HCT116 (cell line): ENCODE data around the gene TRPC6.

ENCODE experiments used
- CBX3 ChIP-seq: IDR thresholded peaks from 2 replicates; pipeline ENCODE4 v1.6.1; 2012; ENCODE audit warnings: low read depth
- CEBPB ChIP-seq: IDR thresholded peaks from 2 replicates; pipeline ENCODE4 v1.6.1; 2012; ENCODE audit warnings: low read depth
- CTCF ChIP-seq, 3 experiments: fragments of 200-600 bp in 1 of 3; sonication (generic) in 1 of 3; IDR thresholded peaks in 2 of 3; conservative IDR thresholded peaks in 1 of 3; 2 replicates each; pipeline ENCODE4 v1.5.1; 2012 to 2017; ENCODE audit warnings: low read depth in 2 of 3, low read length in 2 of 3, antibody characterized with exemption in 1 of 3, borderline replicate concordance in 1 of 3, control low read depth in 1 of 3, mild to moderate bottlenecking in 1 of 3, mixed read lengths in 1 of 3, mixed run types in 1 of 3, moderate library complexity in 1 of 3; ENCODE audit not compliant: insufficient read depth in 1 of 3
- EGR1 ChIP-seq: IDR thresholded peaks from 2 replicates; pipeline ENCODE4 v1.6.1; 2012; ENCODE audit warnings: low read depth
- ELF1 ChIP-seq: IDR thresholded peaks from 2 replicates; pipeline ENCODE4 v1.6.1; 2012; ENCODE audit warnings: low read depth, borderline replicate concordance
- EZH2 ChIP-seq: fragments of 200-600 bp; sonication (generic); IDR thresholded peaks from 2 replicates; pipeline ENCODE4 v1.6.1; 2017; ENCODE audit warnings: antibody characterized with exemption, mixed run types
- FOSL1 ChIP-seq: IDR thresholded peaks from 2 replicates; pipeline ENCODE4 v1.6.1; 2012; ENCODE audit warnings: low read depth
- MAX ChIP-seq: IDR thresholded peaks from 2 replicates; pipeline ENCODE4 v1.6.1; 2012
- POLR2A ChIP-seq: IDR thresholded peaks from 2 replicates; pipeline ENCODE4 v1.7.0; 2011; ENCODE audit warnings: borderline replicate concordance; ENCODE audit not compliant: insufficient read depth, insufficient read length; ENCODE audit errors: extremely low read depth
- POLR2AphosphoS5 ChIP-seq: IDR thresholded peaks from 2 replicates; pipeline ENCODE4 v1.6.1; 2011; ENCODE audit warnings: mild to moderate bottlenecking, low read depth, low read length, moderate library complexity
- RAD21 ChIP-seq: IDR thresholded peaks from 2 replicates; pipeline ENCODE4 v1.6.1; 2012; ENCODE audit warnings: low read depth, mild to moderate bottlenecking
- SP1 ChIP-seq: IDR thresholded peaks from 2 replicates; pipeline ENCODE4 v1.6.1; 2012; ENCODE audit warnings: low read depth
- ZNF274 ChIP-seq: fragments of 200-500 bp; sonication (Bioruptor generic); IDR thresholded peaks from 2 replicates; pipeline ENCODE4 v1.6.1; 2014; ENCODE audit warnings: mild to moderate bottlenecking, low read depth, low read length, inconsistent platforms
- TF ChIP-seq, protein P1 (sequence below): IDR thresholded peaks from 2 replicates; pipeline ENCODE4 v1.6.1; 2011; ENCODE audit warnings: mild to moderate bottlenecking, low read length, moderate library complexity; ENCODE audit not compliant: insufficient replicate concordance; ENCODE audit errors: extremely low read depth

DNA sequence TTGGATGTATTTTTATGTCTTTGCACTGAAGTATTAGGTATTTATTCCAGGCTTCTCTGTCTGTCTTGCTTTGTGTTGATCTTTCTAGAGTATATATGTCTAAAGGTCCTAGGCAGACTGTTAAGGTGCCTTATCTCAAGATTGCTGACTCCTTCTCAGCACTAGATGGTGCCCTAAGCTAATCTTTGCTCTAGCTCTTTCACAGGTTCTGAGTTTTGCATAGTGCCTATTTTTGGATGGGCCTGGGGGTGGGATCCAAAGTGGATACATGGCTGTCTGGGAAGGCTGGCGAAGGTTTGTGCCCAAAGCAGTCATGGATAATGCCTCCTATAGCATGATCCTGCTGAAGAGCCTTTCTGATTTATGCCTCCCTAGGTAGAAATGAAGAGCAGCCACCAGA is 154.9 kb downstream of the TRPC6 start:
- TF ChIP-seq CTCF (IDR thresholded peaks at IDR 0.05 in 2 of 3, conservative IDR thresholded peaks at IDR 0.05 in 1 of 3; ENCODE audit: borderline replicate concordance in 1 of 3, insufficient read depth in 1 of 3, low read depth in 2 of 3, low read length in 2 of 3) (peak; percentile 34 to 63 (median 53); a peak in 5 of 6 replicates), POLR2A (no peak), CEBPB (no peak), EZH2 (no peak), MAX (no peak), EGR1 (no peak), SP1 (no peak), RAD21 (peak; percentile 68), ZNF274 (no peak), ELF1 (no peak), FOSL1 (no peak), CBX3 (no peak), POLR2AphosphoS5 (no peak)
- TF ChIP-seq, protein P1, sequence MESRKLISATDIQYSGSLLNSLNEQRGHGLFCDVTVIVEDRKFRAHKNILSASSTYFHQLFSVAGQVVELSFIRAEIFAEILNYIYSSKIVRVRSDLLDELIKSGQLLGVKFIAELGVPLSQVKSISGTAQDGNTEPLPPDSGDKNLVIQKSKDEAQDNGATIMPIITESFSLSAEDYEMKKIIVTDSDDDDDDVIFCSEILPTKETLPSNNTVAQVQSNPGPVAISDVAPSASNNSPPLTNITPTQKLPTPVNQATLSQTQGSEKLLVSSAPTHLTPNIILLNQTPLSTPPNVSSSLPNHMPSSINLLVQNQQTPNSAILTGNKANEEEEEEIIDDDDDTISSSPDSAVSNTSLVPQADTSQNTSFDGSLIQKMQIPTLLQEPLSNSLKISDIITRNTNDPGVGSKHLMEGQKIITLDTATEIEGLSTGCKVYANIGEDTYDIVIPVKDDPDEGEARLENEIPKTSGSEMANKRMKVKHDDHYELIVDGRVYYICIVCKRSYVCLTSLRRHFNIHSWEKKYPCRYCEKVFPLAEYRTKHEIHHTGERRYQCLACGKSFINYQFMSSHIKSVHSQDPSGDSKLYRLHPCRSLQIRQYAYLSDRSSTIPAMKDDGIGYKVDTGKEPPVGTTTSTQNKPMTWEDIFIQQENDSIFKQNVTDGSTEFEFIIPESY, result no peak
